ENCODE results near the gene FITM1.
"Not testable (repeated sequence)": the region's sequence is repeated elsewhere in the genome, so short reads cannot be mapped to it uniquely, and the experiment has no call there.

Gene FITM1

GRCh38 chr14:24098927-24099813, 31.3 kb upstream of the FITM1 start:
- DNase-seq: no peak

- DNase-seq: no peak
Measured at GRCh38 chr14:24100197-24100981, 30.1 kb upstream of the FITM1 start.

GRCh38 chr14:24100982-24101494, 29.4 kb upstream of the FITM1 start:
- DNase-seq: no peak

- DNase-seq: no peak
Measured at GRCh38 chr14:24102357-24103048, 28.0 kb upstream of the FITM1 start.

- no peak for DNase-seq
Measured at GRCh38 chr14:24103451-24103850, 27.0 kb upstream of the FITM1 start.

GRCh38 chr14:24105609-24106239, 24.7 kb upstream of the FITM1 start:
- DNase-seq: not testable (repeated sequence)

GRCh38 chr14:24106672-24107271, 23.7 kb upstream of the FITM1 start:
- no peak for DNase-seq

- DNase-seq: no peak
Measured at GRCh38 chr14:24108336-24108874, 22.1 kb upstream of the FITM1 start.

GRCh38 chr14:24110060-24110459, 20.4 kb upstream of the FITM1 start:
- no peak for DNase-seq

GRCh38 chr14:24110523-24110922, 19.9 kb upstream of the FITM1 start:
- DNase-seq: no peak

- no peak for DNase-seq
Measured at GRCh38 chr14:24113379-24113800, 17.1 kb upstream of the FITM1 start.

GRCh38 chr14:24113801-24114531, 16.5 kb upstream of the FITM1 start:
- peak; percentile 80 to 87 for DNase-seq

GRCh38 chr14:24114532-24115421, 15.7 kb upstream of the FITM1 start, which contains the start of the genes DCAF11 and NRL:
Gene DCAF11, plus strand, starts transcription at chr14:24114777. Its CDS starts 818 bp downstream, at chr14:24115595.
Gene NRL, minus strand, starts transcription at chr14:24114949. Its CDS starts 32,101 bp downstream, at chr14:24082848.
- peak; percentile 98 for DNase-seq

- no peak for DNase-seq
Measured at GRCh38 chr14:24115422-24116127, 14.9 kb upstream of the FITM1 start.

- DNase-seq: no peak
Measured at GRCh38 chr14:24116128-24116814, 14.2 kb upstream of the FITM1 start.

- DNase-seq: no peak
Measured at GRCh38 chr14:24117179-24117578, 13.3 kb upstream of the FITM1 start.

GRCh38 chr14:24119691-24120090, 10.8 kb upstream of the FITM1 start:
- DNase-seq: no peak

GRCh38 chr14:24121210-24121609, 9.2 kb upstream of the FITM1 start:
- DNase-seq: no peak

Data from activated CD4-positive, alpha-beta T cell treated with anti-CD3 and anti-CD28 coated beads, Interleukin-2, amount 50 U/mL, for 48 hours (primary cell).